Endodermal cell (in vitro differentiated cells): ENCODE measurements around the gene MRPS23. TPM values are rescaled to one million over a fixed set of nuclear protein-coding genes. Genes with fewer than 3 reads are reported as not detected.
A peak's percentile ranks its signal among the peaks of the same experiment; 100 is the strongest.

Experiments used
- DNase-seq: peaks from one replicate; pipeline ENCODE4 v3.0.0-alpha.2; 2017
- H3K27ac ChIP-seq: 2 replicates; pipeline ENCODE4 v1.5.1; 2013; ENCODE audit warnings: mild to moderate bottlenecking, low read depth, low read length, moderate library complexity
- H3K27me3 ChIP-seq: 2 replicates; pipeline ENCODE4 v1.6.1; 2013; ENCODE audit warnings: mild to moderate bottlenecking, low read length, moderate library complexity; ENCODE audit not compliant: insufficient read depth, control insufficient read depth, poor library complexity, severe bottlenecking
- H3K36me3 ChIP-seq: 2 replicates; pipeline ENCODE4 v1.7.0; 2013; ENCODE audit warnings: mild to moderate bottlenecking, low read length, moderate library complexity; ENCODE audit not compliant: control insufficient read depth, insufficient read depth
- H3K4me1 ChIP-seq: one replicate; pipeline ENCODE4 v1.7.0; 2013; ENCODE audit warnings: low read length; ENCODE audit not compliant: control insufficient read depth, insufficient read depth
- H3K4me3 ChIP-seq: 2 replicates; pipeline ENCODE4 v1.5.1; 2013; ENCODE audit warnings: mild to moderate bottlenecking, low read length, moderate library complexity
- H3K9ac ChIP-seq: 2 replicates; pipeline ENCODE4 v1.6.1; 2013; ENCODE audit warnings: mild to moderate bottlenecking, low read length, moderate library complexity; ENCODE audit not compliant: poor library complexity, severe bottlenecking; ENCODE audit errors: extremely low read depth
- H3K9me3 ChIP-seq: 2 replicates; pipeline ENCODE4 v1.6.1; 2013; ENCODE audit warnings: mild to moderate bottlenecking, low read length, moderate library complexity; ENCODE audit not compliant: control insufficient read depth
- H3K27ac Mint-ChIP-seq: 2 replicates; pipeline ENCODE4 v1.8.0; 2020; ENCODE audit warnings: mixed read lengths
- H3K27me3 Mint-ChIP-seq: 2 replicates; pipeline ENCODE4 v1.8.0; 2021; ENCODE audit warnings: mild to moderate bottlenecking, mixed read lengths; ENCODE audit not compliant: insufficient read depth
- H3K36me3 Mint-ChIP-seq: 2 replicates; pipeline ENCODE4 v1.8.0; 2020; ENCODE audit warnings: low read depth, mixed read lengths
- H3K4me1 Mint-ChIP-seq: 2 replicates; pipeline ENCODE4 v1.8.0; 2020; ENCODE audit warnings: mixed read lengths
- H3K4me3 Mint-ChIP-seq: 2 replicates; pipeline ENCODE4 v1.8.0; 2020; ENCODE audit warnings: mild to moderate bottlenecking, moderate library complexity, mixed read lengths
- H3K9me3 Mint-ChIP-seq: 2 replicates; pipeline ENCODE4 v1.8.0; 2020; ENCODE audit warnings: mild to moderate bottlenecking, mixed read lengths
- CTCF ChIP-seq: fragments of 200-600 bp; sonication (generic); conservative IDR thresholded peaks from 2 replicates; pipeline ENCODE4 v1.5.0; 2021; ENCODE audit warnings: antibody characterized with exemption, mild to moderate bottlenecking
- WGBS, 2 experiments: methylation state at CpG; one replicate each; pipeline versions ENCODE4 v1.1.5 to v1.1.7; 2013; ENCODE audit warnings: missing lambda C conversion rate in 2 of 2, mixed read lengths in 1 of 2; ENCODE audit not compliant: insufficient coverage in 1 of 2, insufficient read length in 1 of 2; 5-methylcytosine and 5-hydroxymethylcytosine counted together
- total RNA-seq, 2 donors: library from RNA; stranded (reverse); fragmentation: NEBNext Ultra II Directional in 1 of 2; extraction: Animal tissue kit (Norgen Biotek cat#: 25700) in 1 of 2; gene quantifications; 2 replicates in 1 of 2; 3 replicates in 1 of 2; pipeline ENCODE4 v1.2.1, GENCODE V29; 2021

MRPS23 gene
- total RNA-seq, 2 donors from 2014 or later = 43.9 to 49.2 TPM

- H3K27me3 ChIP-seq = no peaks in the 10 kb centered on the region
- TF ChIP-seq CTCF = no peak
- Mint-ChIP-seq H3K27ac (no peak overlapping the region), H3K27me3 (peaks cover 22% of the 10 kb centered on the region), H3K4me1 (no peaks in the 10 kb centered on the region), H3K36me3 (no peaks in the 10 kb centered on the region), H3K4me3 (no peak overlapping the region), H3K9me3 (no peaks in the 10 kb centered on the region)
- H3K4me1 ChIP-seq = no peaks in the 10 kb centered on the region
- H3K4me3 ChIP-seq = no peak overlapping the region
- H3K27ac ChIP-seq = no peak overlapping the region
- 96% methylated on average over 3 to 4 of the region's 4 CpGs for WGBS, 2 experiments
- no peaks in the 10 kb centered on the region for H3K36me3 ChIP-seq
- H3K9ac ChIP-seq = no peak overlapping the region
- peak; percentile 35 for DNase-seq
- H3K9me3 ChIP-seq = no peaks in the 10 kb centered on the region
Measured at GRCh38 chr17:57817299-57817698, 32.5 kb downstream of the MRPS23 start.

DNA sequence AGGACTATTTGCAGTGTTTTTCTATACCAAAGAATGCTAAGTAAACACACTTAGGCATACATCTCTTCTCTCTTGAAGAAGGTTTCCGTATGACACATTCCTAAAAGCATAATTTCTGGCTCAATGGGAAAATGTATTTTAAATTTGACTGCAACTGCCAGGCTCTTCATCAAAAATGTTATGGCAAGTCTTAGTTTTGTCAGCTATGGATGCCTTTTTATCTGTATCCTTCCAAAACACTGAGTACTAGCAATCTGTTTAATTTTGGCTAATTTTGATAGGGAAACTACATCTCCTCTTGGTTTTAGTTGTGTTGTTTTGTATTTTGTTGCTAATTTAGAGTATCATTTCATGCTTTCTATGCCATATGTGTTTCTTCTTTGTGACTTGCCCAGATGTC is 35.4 kb downstream of the MRPS23 start:
- TF ChIP-seq CTCF = no peak
- Mint-ChIP-seq H3K9me3 (no peaks in the 10 kb centered on the region), H3K27me3 (peaks cover 29% of the 10 kb centered on the region), H3K27ac (no peak overlapping the region), H3K4me1 (no peaks in the 10 kb centered on the region), H3K36me3 (no peaks in the 10 kb centered on the region), H3K4me3 (no peak overlapping the region)
- DNase-seq = no peak
- 94 to 100% methylated on average over 1 of the region's 1 CpG for WGBS, 2 experiments
- Histone ChIP-seq H3K4me3 (no peak overlapping the region), H3K9ac (no peak overlapping the region), H3K9me3 (no peaks in the 10 kb centered on the region), H3K27ac (no peak overlapping the region), H3K4me1 (no peaks in the 10 kb centered on the region), H3K27me3 (no peaks in the 10 kb centered on the region), H3K36me3 (no peaks in the 10 kb centered on the region)

DNA sequence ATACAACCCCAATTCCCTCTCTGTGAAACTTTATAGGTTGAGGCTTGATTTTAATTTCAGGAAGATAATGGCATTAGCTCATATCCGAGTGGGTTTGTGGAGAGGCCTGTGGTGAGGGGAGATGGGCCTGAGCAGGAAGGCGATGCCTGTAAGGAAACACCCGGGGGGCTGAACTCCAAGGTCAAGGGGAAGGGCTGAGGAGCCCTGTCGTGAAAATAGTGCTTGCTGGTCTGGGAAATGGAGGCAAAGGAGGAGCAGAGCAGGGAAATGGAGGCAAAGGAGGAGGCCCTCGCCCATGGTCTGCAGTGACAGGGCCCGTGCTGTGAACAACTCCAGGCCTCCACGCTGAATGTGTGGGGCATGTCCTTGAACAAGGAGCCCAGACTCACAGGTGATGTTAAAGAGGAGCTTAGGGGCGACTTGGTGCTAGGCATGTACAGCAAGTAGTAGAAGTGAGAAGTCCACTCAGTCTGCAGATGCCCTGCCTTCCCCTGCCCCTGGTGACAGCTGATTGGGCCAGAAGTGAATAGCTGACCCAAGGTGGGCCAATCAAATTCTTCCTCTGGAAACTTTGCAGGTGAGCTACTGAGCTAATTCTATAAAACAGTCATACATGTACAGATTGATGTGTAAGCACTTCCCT is 38.1 kb downstream of the MRPS23 start:
- Mint-ChIP-seq H3K4me3 (no peak overlapping the region), H3K9me3 (no peaks in the 10 kb centered on the region), H3K27me3 (peaks cover 24% of the 10 kb centered on the region), H3K4me1 (no peaks in the 10 kb centered on the region), H3K27ac (no peak overlapping the region), H3K36me3 (no peaks in the 10 kb centered on the region)
- WGBS, 2 experiments = 91 to 94% methylated on average over 4 to 8 of the region's 8 CpGs
- Histone ChIP-seq H3K9ac (no peak overlapping the region), H3K27me3 (no peaks in the 10 kb centered on the region), H3K36me3 (no peaks in the 10 kb centered on the region), H3K4me1 (no peaks in the 10 kb centered on the region), H3K27ac (peak overlapping the region; percentile 66), H3K9me3 (no peaks in the 10 kb centered on the region), H3K4me3 (no peak overlapping the region)
- TF ChIP-seq CTCF = no peak
- peak; percentile 66 for DNase-seq
